ENCODE results near the gene KIF3B. TPM values are rescaled to one million over a fixed set of nuclear protein-coding genes. Genes with fewer than 3 reads are reported as not detected.

Gene KIF3B
- total RNA-seq = 16.8 and 17.5 TPM in 2 replicates
- 24.7 TPM for total RNA-seq (2013)
- 12.7 and 13.2 TPM in 2 replicates for polyA plus RNA-seq
- 13.5 and 15.9 TPM in 2 replicates for polyA minus RNA-seq

GRCh38 chr20:32277361-32278198, at the start of gene KIF3B:
Gene KIF3B (plus strand): TSS chr20:32277651. CDS start chr20:32309778, 32,127 bp downstream.
- TF ChIP-seq EZH2 (IDR thresholded peaks at IDR 0.05; ENCODE audit: borderline replicate concordance, insufficient read depth, low read depth, low read length, poor library complexity, severe bottlenecking) (no peak), CTCF (IDR thresholded peaks at IDR 0.05) (no peak)
- Histone ChIP-seq H3K9ac (ENCODE audit: low read length) (peak within 1 kb of the TSS; percentile 93), H3K27ac (ENCODE audit: low read length in 2 of 2) (peak within 1 kb of the TSS; percentile 82 to 92), H3K9me3 (ENCODE audit: control extremely low read depth in 1 of 3, control insufficient read depth in 2 of 3, insufficient read depth in 1 of 3, low read length in 2 of 3) (peaks cover 0 to 4% (median 0%) of the 10 kb centered on the region in 3 donors), H3K36me3 (replicated peaks in 1 of 2; ENCODE audit: control extremely low read depth in 1 of 2, control insufficient read depth in 1 of 2, extremely low read depth in 1 of 2, insufficient read depth in 2 of 2, low read length in 1 of 2) (peaks cover 0 to 14% of the 10 kb centered on the region in 2 experiments), H4K20me1 (ENCODE audit: control insufficient read depth, insufficient read depth, low read length, poor library complexity, severe bottlenecking) (peaks cover 7% of the 10 kb centered on the region), H3K79me2 (ENCODE audit: control insufficient read depth, insufficient read depth, low read length) (peaks cover 57% of the 10 kb centered on the region), H3K27me3 (replicated peaks in 1 of 4; ENCODE audit: control extremely low read depth in 1 of 4, control insufficient read depth in 3 of 4, insufficient read depth in 4 of 4, low read length in 3 of 4) (no peaks in the 10 kb centered on the region), H3K4me1 (ENCODE audit: control insufficient read depth in 2 of 2, insufficient read depth in 2 of 2, low read length in 2 of 2) (peaks cover 33 to 41% of the 10 kb centered on the region in 2 donors), H2AFZ (ENCODE audit: insufficient read depth, low read depth, low read length, poor library complexity, severe bottlenecking) (peak within 1 kb of the TSS; percentile 77), H3K4me2 (replicated peaks; ENCODE audit: low read depth, low read length, poor library complexity, severe bottlenecking) (peak within 1 kb of the TSS; percentile 90), H3K4me3 (ENCODE audit: control extremely low read depth in 1 of 5, extremely low read depth in 1 of 5, insufficient read depth in 1 of 5, low read depth in 2 of 5, low read length in 4 of 5) (peak within 1 kb of the TSS; percentile 76 to 98 (median 96))
- H3K9me3 Mint-ChIP-seq (ENCODE audit: insufficient read depth) = no peaks in the 10 kb centered on the region
- peak within 1 kb of the TSS; percentile 94 for H3K27ac Mint-ChIP-seq
- peaks cover 51% of the 10 kb centered on the region for H3K4me1 Mint-ChIP-seq
- ATAC-seq (ENCODE audit: low read depth) (peak; percentile 77), DNase-seq (peak; percentile 93)
- POLR2A ChIA-PET = interaction anchor here (0.8 to 1.1 kb wide), 3 partner anchors 8 to 1716 kb away, joined by 3 to 5 read pairs (median 4); no protein-coding TSS in a partner anchor
- CTCF ChIA-PET = no interaction called here
- peak within 1 kb of the TSS; percentile 95 for H3K4me3 Mint-ChIP-seq
- WGBS (ENCODE audit: insufficient coverage) = under 1% methylated on average over 62 of the region's 62 CpGs
- intact Hi-C loops (cut with micrococcal nuclease) = loop anchor here (1.0 to 5.0 kb wide), 3 partner anchors 71 to 210 kb away; partner anchors contain the start of genes PLAGL2 and POFUT1
- no peaks in the 10 kb centered on the region for H3K27me3 Mint-ChIP-seq

All from B cell (primary cell).